Neural cell (in vitro differentiated cells): ENCODE results near the gene ALX3. TPM values are rescaled to one million over a fixed set of nuclear protein-coding genes. Genes with fewer than 3 reads are reported as not detected.

Experiments
- H2AFZ ChIP-seq: fragments of 200-600, 300-800 bp; sonication (generic), shearing (Covaris generic); 2 replicates; pipeline ENCODE4 v1.6.0; 2014; ENCODE audit warnings: low read depth, mild to moderate bottlenecking, antibody characterized with exemption, low read length, moderate library complexity
- H3F3A ChIP-seq: fragments of 200-600 bp; shearing (Covaris generic); 2 replicates; pipeline ENCODE4 v1.6.1; 2016; ENCODE audit warnings: mild to moderate bottlenecking, moderate library complexity, mixed read lengths, antibody characterized with exemption, low read length; ENCODE audit not compliant: insufficient read depth, poor library complexity, severe bottlenecking
- H3K27ac ChIP-seq: fragments of 200-600, 300-800 bp; sonication (generic), shearing (Covaris generic); 2 replicates; pipeline ENCODE4 v1.5.1; 2014; ENCODE audit warnings: mild to moderate bottlenecking, low read length, moderate library complexity
- H3K27me3 ChIP-seq: fragments of 300-800, 200-600 bp; sonication (generic), shearing (Covaris generic); 2 replicates; pipeline ENCODE4 v1.6.0; 2014; ENCODE audit warnings: mild to moderate bottlenecking, low read depth, low read length, moderate library complexity; ENCODE audit not compliant: insufficient read depth
- H3K36me3 ChIP-seq: fragments of 300-800, 200-600 bp; sonication (generic), shearing (Covaris generic); 2 replicates; pipeline ENCODE4 v1.5.1; 2014; ENCODE audit warnings: mild to moderate bottlenecking, antibody characterized with exemption, low read length, moderate library complexity; ENCODE audit not compliant: insufficient read depth
- H3K4me2 ChIP-seq: fragments of 300-800, 200-600 bp; sonication (generic), shearing (Covaris generic); 2 replicates; pipeline ENCODE4 v1.6.0; 2014; ENCODE audit warnings: mild to moderate bottlenecking, low read length
- H3K4me3 ChIP-seq: fragments of 300-800, 200-600 bp; sonication (generic), shearing (Covaris generic); 2 replicates; pipeline ENCODE4 v1.5.1; 2014; ENCODE audit warnings: mild to moderate bottlenecking, low read length, moderate library complexity
- H3K79me2 ChIP-seq: fragments of 200-600 bp; shearing (Covaris generic); replicated peaks from 2 replicates; pipeline ENCODE4 v1.6.0; 2014; ENCODE audit warnings: mild to moderate bottlenecking, low read length, moderate library complexity; ENCODE audit not compliant: insufficient read depth
- H3K9ac ChIP-seq: fragments of 300-800, 200-600 bp; sonication (generic), shearing (Covaris generic); 2 replicates; pipeline ENCODE4 v1.6.1; 2016; ENCODE audit warnings: mild to moderate bottlenecking, low read length, mixed read lengths
- H3K9me2 ChIP-seq: fragments of 200-600 bp; shearing (Covaris generic); 2 replicates; pipeline ENCODE4 v1.6.1; 2016; ENCODE audit warnings: mild to moderate bottlenecking, low read length, mixed read lengths; ENCODE audit not compliant: insufficient read depth
- H3K9me3 ChIP-seq: fragments of 200-600, 300-800 bp; sonication (generic), shearing (Covaris generic); 2 replicates; pipeline ENCODE4 v1.6.1; 2016; ENCODE audit warnings: mild to moderate bottlenecking, mixed run types, low read length, moderate library complexity, mixed read lengths
- H4K20me1 ChIP-seq: fragments of 200-600 bp; shearing (Covaris generic); 2 replicates; pipeline ENCODE4 v1.6.1; 2016; ENCODE audit warnings: mild to moderate bottlenecking, mixed run types; ENCODE audit not compliant: insufficient read depth
- EP300 ChIP-seq: fragments of 450-650 bp; conservative IDR thresholded peaks from 2 replicates; pipeline ENCODE4 v1.6.1; 2014; ENCODE audit warnings: antibody characterized with exemption, mild to moderate bottlenecking, moderate library complexity; ENCODE audit not compliant: poor library complexity, severe bottlenecking
- EZH2 ChIP-seq: fragments of 200-600, 300-800 bp; shearing (Covaris generic), sonication (generic); IDR thresholded peaks from 2 replicates; pipeline ENCODE4 v1.6.1; 2014; ENCODE audit warnings: antibody characterized with exemption, low read length, borderline replicate concordance, mild to moderate bottlenecking; ENCODE audit not compliant: insufficient read depth, poor library complexity, severe bottlenecking
- MXI1 ChIP-seq: fragments of 450-650 bp; conservative IDR thresholded peaks from 2 replicates; pipeline ENCODE4 v1.6.1; 2014; ENCODE audit warnings: antibody characterized with exemption, mild to moderate bottlenecking; ENCODE audit not compliant: poor library complexity, severe bottlenecking
- POLR2AphosphoS5 ChIP-seq: IDR thresholded peaks from 2 replicates; pipeline ENCODE4 v1.6.1; 2012
- RAD21 ChIP-seq: fragments of 450-650 bp; conservative IDR thresholded peaks from 2 replicates; pipeline ENCODE4 v1.6.1; 2014; ENCODE audit warnings: antibody characterized with exemption, mild to moderate bottlenecking, moderate library complexity
- SMC3 ChIP-seq: fragments of 450-650 bp; conservative IDR thresholded peaks from 2 replicates; pipeline ENCODE4 v1.6.1; 2014; ENCODE audit warnings: antibody characterized with exemption, mild to moderate bottlenecking, moderate library complexity; ENCODE audit not compliant: poor library complexity
- TAF1 ChIP-seq: IDR thresholded peaks from 2 replicates; pipeline ENCODE4 v1.6.1; 2012; ENCODE audit warnings: low read depth
- polyA plus RNA-seq: library from polyadenylated mRNA; depleted of rRNA; stranded (reverse); fragments of >200 nt; gene quantifications from 2 replicates; pipeline ENCODE4 v1.2.3, GENCODE V29; 2014
- TF ChIP-seq, protein P1 (sequence below): fragments of 450-650 bp; IDR thresholded peaks from 2 replicates; pipeline ENCODE4 v1.5.1; 2014; ENCODE audit warnings: antibody characterized with exemption, mild to moderate bottlenecking, moderate library complexity; ENCODE audit not compliant: poor library complexity, severe bottlenecking
- TF ChIP-seq, protein P2 (sequence below): IDR thresholded peaks from 2 replicates; pipeline ENCODE4 v1.6.1; 2012; ENCODE audit warnings: borderline replicate concordance

The ALX3 gene
- polyA plus RNA-seq, 1 donor from 2014 or later, result not detected

DNA sequence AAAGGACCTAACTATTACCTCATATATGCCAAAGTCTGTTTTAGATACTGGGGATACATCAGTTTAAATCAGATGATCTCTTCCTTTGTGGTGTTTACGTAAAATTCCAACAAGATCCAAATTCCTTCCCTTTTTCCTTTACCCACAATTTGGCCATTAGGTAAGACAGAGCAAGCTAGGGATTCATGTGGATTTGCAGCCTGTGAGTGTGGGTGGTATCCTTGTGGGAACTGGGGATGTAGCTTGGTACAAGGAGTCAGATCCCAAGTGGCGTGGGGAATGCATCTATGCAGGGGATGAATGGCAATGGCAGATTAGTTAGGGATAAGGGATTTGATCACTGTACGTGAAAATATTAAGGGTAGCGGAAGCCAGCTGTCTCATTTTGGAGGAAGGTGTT lies 45.9 kb downstream of the ALX3 start:
- H3K36me3 ChIP-seq, result peaks cover 2% of the 10 kb centered on the region
- no peak overlapping the region for H3K4me2 ChIP-seq

DNA sequence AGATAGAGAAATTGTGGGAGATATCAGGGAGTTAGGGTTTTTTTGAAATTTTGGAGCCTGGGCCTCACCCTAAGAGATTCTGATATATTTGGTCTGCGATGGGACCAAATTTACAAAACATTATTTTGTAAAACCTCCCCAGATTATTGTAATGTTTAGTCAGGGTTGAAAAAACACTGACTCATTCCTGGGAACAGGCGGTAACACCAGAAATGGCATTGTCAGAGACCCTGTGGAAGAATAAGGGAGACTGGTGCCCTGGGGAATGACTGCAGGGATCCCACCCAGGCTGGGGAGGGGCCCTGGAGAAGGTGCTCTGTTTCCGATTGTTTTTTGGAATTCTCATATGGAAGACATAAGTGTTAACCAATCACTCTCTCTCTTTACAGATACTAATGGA lies 49.2 kb downstream of the ALX3 start:
- H3K36me3 ChIP-seq, result peaks cover 20% of the 10 kb centered on the region
- H3K27me3 ChIP-seq, result no peaks in the 10 kb centered on the region
- no peaks in the 10 kb centered on the region for H3F3A ChIP-seq
- H4K20me1 ChIP-seq, result no peaks in the 10 kb centered on the region
- no peak for TF ChIP-seq POLR2AphosphoS5
- TF ChIP-seq, protein P1, sequence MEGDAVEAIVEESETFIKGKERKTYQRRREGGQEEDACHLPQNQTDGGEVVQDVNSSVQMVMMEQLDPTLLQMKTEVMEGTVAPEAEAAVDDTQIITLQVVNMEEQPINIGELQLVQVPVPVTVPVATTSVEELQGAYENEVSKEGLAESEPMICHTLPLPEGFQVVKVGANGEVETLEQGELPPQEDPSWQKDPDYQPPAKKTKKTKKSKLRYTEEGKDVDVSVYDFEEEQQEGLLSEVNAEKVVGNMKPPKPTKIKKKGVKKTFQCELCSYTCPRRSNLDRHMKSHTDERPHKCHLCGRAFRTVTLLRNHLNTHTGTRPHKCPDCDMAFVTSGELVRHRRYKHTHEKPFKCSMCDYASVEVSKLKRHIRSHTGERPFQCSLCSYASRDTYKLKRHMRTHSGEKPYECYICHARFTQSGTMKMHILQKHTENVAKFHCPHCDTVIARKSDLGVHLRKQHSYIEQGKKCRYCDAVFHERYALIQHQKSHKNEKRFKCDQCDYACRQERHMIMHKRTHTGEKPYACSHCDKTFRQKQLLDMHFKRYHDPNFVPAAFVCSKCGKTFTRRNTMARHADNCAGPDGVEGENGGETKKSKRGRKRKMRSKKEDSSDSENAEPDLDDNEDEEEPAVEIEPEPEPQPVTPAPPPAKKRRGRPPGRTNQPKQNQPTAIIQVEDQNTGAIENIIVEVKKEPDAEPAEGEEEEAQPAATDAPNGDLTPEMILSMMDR, result no peak
- TF ChIP-seq SMC3, result no peak
- TF ChIP-seq MXI1, result no peak
- TF ChIP-seq, protein P2, sequence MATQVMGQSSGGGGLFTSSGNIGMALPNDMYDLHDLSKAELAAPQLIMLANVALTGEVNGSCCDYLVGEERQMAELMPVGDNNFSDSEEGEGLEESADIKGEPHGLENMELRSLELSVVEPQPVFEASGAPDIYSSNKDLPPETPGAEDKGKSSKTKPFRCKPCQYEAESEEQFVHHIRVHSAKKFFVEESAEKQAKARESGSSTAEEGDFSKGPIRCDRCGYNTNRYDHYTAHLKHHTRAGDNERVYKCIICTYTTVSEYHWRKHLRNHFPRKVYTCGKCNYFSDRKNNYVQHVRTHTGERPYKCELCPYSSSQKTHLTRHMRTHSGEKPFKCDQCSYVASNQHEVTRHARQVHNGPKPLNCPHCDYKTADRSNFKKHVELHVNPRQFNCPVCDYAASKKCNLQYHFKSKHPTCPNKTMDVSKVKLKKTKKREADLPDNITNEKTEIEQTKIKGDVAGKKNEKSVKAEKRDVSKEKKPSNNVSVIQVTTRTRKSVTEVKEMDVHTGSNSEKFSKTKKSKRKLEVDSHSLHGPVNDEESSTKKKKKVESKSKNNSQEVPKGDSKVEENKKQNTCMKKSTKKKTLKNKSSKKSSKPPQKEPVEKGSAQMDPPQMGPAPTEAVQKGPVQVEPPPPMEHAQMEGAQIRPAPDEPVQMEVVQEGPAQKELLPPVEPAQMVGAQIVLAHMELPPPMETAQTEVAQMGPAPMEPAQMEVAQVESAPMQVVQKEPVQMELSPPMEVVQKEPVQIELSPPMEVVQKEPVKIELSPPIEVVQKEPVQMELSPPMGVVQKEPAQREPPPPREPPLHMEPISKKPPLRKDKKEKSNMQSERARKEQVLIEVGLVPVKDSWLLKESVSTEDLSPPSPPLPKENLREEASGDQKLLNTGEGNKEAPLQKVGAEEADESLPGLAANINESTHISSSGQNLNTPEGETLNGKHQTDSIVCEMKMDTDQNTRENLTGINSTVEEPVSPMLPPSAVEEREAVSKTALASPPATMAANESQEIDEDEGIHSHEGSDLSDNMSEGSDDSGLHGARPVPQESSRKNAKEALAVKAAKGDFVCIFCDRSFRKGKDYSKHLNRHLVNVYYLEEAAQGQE, result no peak
- H3K4me2 ChIP-seq, result no peak overlapping the region
- H3K9ac ChIP-seq, result no peak overlapping the region
- H3K9me2 ChIP-seq, result no peaks in the 10 kb centered on the region
- no peaks in the 10 kb centered on the region for H3K79me2 ChIP-seq
- H3K9me3 ChIP-seq, result no peaks in the 10 kb centered on the region
- H3K4me3 ChIP-seq, result no peak overlapping the region
- H2AFZ ChIP-seq, result no peak overlapping the region
- H3K27ac ChIP-seq, result no peak overlapping the region

More for the DNA sequence above, 45.9 kb downstream of the ALX3 start:
- Histone ChIP-seq H3F3A (no peaks in the 10 kb centered on the region), H3K27me3 (no peaks in the 10 kb centered on the region), H4K20me1 (no peaks in the 10 kb centered on the region), H3K9me2 (no peaks in the 10 kb centered on the region), H3K9ac (no peak overlapping the region), H3K79me2 (no peaks in the 10 kb centered on the region), H3K4me3 (no peak overlapping the region), H3K9me3 (no peaks in the 10 kb centered on the region), H2AFZ (no peak overlapping the region), H3K27ac (no peak overlapping the region)
- TF ChIP-seq RAD21 (no peak), EZH2 (no peak), MXI1 (no peak), SMC3 (no peak), EP300 (no peak), TAF1 (no peak), POLR2AphosphoS5 (no peak)
- TF ChIP-seq, protein P2, result no peak
- TF ChIP-seq, protein P1, result no peak
